ENCODE measurements around the gene ZKSCAN1.

DNA sequence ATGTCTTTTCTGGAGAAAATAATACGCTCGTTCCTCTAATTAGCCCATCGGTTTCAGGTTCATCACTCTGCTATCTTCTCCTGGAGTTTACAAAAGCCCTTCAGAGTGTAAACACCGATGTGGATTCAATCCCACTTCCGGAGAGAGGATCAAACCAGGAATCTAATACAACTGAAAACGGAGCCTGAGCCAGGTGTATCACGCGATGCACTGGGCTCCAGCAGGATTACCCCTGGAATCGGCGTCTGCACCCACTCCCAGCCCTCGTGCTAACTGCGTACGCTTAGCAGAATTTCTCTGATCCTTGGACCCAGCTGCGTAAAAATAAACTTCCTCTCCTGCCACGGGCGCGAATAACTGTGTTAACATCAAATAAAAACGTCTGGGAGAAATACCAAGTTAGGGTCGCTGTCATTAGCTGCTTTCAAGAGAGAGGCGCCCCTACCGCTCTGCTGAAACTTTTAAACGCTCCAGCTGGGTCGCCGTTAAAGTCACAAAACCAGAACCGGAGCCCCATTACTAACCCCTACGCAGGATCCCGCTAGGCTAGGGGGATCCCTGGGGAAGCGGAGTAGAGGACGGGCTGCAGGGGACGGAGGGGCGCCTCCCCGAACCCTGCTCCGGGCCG is 65.6 kb downstream of the ZKSCAN1 start:
- TF ChIP-seq, protein P1, sequence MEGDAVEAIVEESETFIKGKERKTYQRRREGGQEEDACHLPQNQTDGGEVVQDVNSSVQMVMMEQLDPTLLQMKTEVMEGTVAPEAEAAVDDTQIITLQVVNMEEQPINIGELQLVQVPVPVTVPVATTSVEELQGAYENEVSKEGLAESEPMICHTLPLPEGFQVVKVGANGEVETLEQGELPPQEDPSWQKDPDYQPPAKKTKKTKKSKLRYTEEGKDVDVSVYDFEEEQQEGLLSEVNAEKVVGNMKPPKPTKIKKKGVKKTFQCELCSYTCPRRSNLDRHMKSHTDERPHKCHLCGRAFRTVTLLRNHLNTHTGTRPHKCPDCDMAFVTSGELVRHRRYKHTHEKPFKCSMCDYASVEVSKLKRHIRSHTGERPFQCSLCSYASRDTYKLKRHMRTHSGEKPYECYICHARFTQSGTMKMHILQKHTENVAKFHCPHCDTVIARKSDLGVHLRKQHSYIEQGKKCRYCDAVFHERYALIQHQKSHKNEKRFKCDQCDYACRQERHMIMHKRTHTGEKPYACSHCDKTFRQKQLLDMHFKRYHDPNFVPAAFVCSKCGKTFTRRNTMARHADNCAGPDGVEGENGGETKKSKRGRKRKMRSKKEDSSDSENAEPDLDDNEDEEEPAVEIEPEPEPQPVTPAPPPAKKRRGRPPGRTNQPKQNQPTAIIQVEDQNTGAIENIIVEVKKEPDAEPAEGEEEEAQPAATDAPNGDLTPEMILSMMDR (IDR thresholded peaks at IDR 0.05; ENCODE audit: low read length) = no peak
- TF ChIP-seq EZH2 (IDR thresholded peaks at IDR 0.05; ENCODE audit: borderline replicate concordance, low read length) = no peak

Measured in OCI-LY1 (cell line).